ENCODE data around the gene DUOXA2.

DUOXA2 gene

GRCh38 chr15:45140557-45141250, 26.6 kb downstream of the DUOXA2 start:
- TF ChIP-seq, protein P1, sequence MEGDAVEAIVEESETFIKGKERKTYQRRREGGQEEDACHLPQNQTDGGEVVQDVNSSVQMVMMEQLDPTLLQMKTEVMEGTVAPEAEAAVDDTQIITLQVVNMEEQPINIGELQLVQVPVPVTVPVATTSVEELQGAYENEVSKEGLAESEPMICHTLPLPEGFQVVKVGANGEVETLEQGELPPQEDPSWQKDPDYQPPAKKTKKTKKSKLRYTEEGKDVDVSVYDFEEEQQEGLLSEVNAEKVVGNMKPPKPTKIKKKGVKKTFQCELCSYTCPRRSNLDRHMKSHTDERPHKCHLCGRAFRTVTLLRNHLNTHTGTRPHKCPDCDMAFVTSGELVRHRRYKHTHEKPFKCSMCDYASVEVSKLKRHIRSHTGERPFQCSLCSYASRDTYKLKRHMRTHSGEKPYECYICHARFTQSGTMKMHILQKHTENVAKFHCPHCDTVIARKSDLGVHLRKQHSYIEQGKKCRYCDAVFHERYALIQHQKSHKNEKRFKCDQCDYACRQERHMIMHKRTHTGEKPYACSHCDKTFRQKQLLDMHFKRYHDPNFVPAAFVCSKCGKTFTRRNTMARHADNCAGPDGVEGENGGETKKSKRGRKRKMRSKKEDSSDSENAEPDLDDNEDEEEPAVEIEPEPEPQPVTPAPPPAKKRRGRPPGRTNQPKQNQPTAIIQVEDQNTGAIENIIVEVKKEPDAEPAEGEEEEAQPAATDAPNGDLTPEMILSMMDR (conservative IDR thresholded peaks at IDR 0.05; ENCODE audit: low read depth, low read length) = no peak
- no peak overlapping the region for H3K4me3 ChIP-seq (ENCODE audit: low read length)
- DNase-seq (ENCODE audit: low read depth) = no peak

- TF ChIP-seq, protein P1 (conservative IDR thresholded peaks at IDR 0.05; ENCODE audit: low read depth, low read length) = no peak
- no peak overlapping the region for H3K4me3 ChIP-seq (ENCODE audit: low read length)
- no peak for DNase-seq (ENCODE audit: low read depth)
Measured at GRCh38 chr15:45141386-45141785, 27.3 kb downstream of the DUOXA2 start.

DNA sequence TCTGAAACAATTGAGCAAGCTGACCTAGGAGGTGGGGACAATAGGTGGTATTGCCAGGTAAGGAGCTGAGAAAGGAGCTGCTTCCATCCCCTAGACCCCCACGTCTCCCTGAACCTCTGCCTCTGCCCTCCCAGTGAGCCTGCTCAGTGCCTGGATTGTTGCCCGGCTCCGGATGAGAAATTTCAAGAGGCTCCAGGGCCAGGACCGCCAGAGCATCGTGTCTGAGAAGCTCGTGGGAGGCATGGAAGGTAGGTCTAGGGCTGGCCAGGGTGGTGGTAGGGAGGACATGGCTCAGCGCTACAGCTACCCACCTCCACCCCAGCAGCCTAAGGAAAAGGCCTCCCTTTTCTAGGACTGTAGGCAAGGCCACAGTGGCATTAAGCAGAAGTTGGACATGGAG, 28.9 kb downstream of the DUOXA2 start:
- no peak overlapping the region for H3K4me3 ChIP-seq (ENCODE audit: low read length)
- DNase-seq (ENCODE audit: low read depth) = no peak
- TF ChIP-seq, protein P1 (conservative IDR thresholded peaks at IDR 0.05; ENCODE audit: low read depth, low read length) = no peak

DNA sequence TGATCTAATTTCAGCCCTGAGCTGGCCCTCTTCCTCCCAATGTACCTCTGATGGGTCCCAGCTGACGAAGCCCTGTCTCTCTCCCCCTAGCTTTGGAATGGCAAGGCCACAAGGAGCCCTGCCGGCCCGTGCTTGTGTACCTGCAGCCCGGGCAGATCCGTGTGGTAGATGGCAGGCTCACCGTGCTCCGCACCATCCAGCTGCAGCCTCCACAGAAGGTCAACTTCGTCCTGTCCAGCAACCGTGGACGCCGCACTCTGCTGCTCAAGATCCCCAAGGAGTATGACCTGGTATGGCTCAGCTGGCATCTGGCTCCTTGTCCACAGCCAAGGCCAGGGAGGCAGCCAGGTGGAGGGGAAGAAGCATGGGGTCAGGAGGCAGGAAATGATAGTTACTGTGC, 29.8 kb downstream of the DUOXA2 start:
- no peak for DNase-seq (ENCODE audit: low read depth)
- no peak overlapping the region for H3K4me3 ChIP-seq (ENCODE audit: low read length)
- TF ChIP-seq, protein P1 (conservative IDR thresholded peaks at IDR 0.05; ENCODE audit: low read depth, low read length) = no peak

- TF ChIP-seq, protein P1 (conservative IDR thresholded peaks at IDR 0.05; ENCODE audit: low read depth, low read length) = no peak
- DNase-seq (ENCODE audit: low read depth) = no peak
- H3K4me3 ChIP-seq (ENCODE audit: low read length) = no peak overlapping the region
Measured at GRCh38 chr15:45144775-45145174, 30.6 kb downstream of the DUOXA2 start.

DNA sequence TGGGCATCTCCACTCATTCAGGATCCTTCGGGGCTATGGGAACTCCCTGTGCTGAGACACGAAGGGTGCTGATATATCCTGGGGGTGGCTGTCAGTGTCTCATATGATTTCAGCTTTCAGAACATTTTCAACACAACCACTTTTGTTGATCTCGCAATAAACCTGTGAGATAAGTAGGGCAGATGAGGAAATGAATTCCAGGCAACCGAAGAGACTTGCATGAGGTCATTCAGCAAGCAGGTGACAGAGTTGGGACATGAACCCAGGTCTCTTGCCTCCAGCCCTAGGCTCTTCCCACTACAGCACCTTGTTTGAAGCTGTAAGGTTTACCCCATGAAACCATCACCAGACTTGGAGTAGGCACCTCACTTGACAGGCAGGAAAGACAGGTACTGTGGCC, 32.3 kb downstream of the DUOXA2 start:
- H3K4me3 ChIP-seq (ENCODE audit: low read length) = no peak overlapping the region
- TF ChIP-seq, protein P1 (conservative IDR thresholded peaks at IDR 0.05; ENCODE audit: low read depth, low read length) = no peak
- no peak for DNase-seq (ENCODE audit: low read depth)

GRCh38 chr15:45147606-45148005, 33.5 kb downstream of the DUOXA2 start:
- TF ChIP-seq, protein P1 (conservative IDR thresholded peaks at IDR 0.05; ENCODE audit: low read depth, low read length) = no peak
- H3K4me3 ChIP-seq (ENCODE audit: low read length) = no peak overlapping the region
- DNase-seq (ENCODE audit: low read depth) = no peak
